ENCODE results near the gene AIFM1. TPM values are rescaled to one million over a fixed set of nuclear protein-coding genes. Genes with fewer than 3 reads are reported as not detected.
A peak's percentile ranks its signal among the peaks of the same experiment; 100 is the strongest.

AIFM1 gene
- total and polyA plus RNA-seq, 4 donors, result 33.1 to 79.0 (median 66.4) TPM

- DNase-seq (ENCODE audit: low spot score), result no peak
- no peaks in the 10 kb centered on the region for H3K36me3 ChIP-seq (ENCODE audit: control insufficient read depth in 4 of 4, insufficient read depth in 3 of 4, low read depth in 1 of 4, low read length in 3 of 4)
- TF ChIP-seq JUND (IDR thresholded peaks at IDR 0.05), result no peak
- no peak for TF ChIP-seq TAF1 (conservative IDR thresholded peaks at IDR 0.05)
- no peak for TF ChIP-seq FOXA1 (IDR thresholded peaks at IDR 0.05)
- no peak for TF ChIP-seq MAX (IDR thresholded peaks at IDR 0.05)
- TF ChIP-seq NR2F2 (IDR thresholded peaks at IDR 0.05), result no peak
- no peak for TF ChIP-seq REST (IDR thresholded peaks at IDR 0.05)
- no peak for TF ChIP-seq ZBTB33 (IDR thresholded peaks at IDR 0.05)
- no peak for TF ChIP-seq RAD21 (IDR thresholded peaks at IDR 0.05)
- TF ChIP-seq FOXA2 (IDR thresholded peaks at IDR 0.05), result no peak
- no peak for TF ChIP-seq YY1 (IDR thresholded peaks at IDR 0.05)
- TF ChIP-seq RXRA (IDR thresholded peaks at IDR 0.05), result no peak
- no peak for TF ChIP-seq HNF4G (IDR thresholded peaks at IDR 0.05)
- no peak for TF ChIP-seq SP1 (IDR thresholded peaks at IDR 0.05)
- TF ChIP-seq EGR1 (IDR thresholded peaks at IDR 0.05; ENCODE audit: low read depth in 2 of 2), result no peak
- H3K27ac ChIP-seq (ENCODE audit: low read depth in 1 of 2, low read length in 2 of 2), result peak overlapping the region; percentile 92 to 95
- H3K9ac ChIP-seq (ENCODE audit: low read depth in 1 of 2, low read length in 2 of 2), result peak overlapping the region in 1 of 2 donors; percentile 82
- WGBS, result 0% methylated on average over 4 of the region's 4 CpGs
- H3K9me3 ChIP-seq (ENCODE audit: control insufficient read depth in 4 of 4, low read length in 3 of 4), result no peaks in the 10 kb centered on the region
- H3K4me3 ChIP-seq (ENCODE audit: low read depth in 1 of 3, low read length in 3 of 3), result peak overlapping the region; percentile 77 to 92 (median 79)
- no peaks in the 10 kb centered on the region for H3K27me3 ChIP-seq (ENCODE audit: control insufficient read depth in 4 of 4, insufficient read depth in 4 of 4, low read length in 3 of 4)
- peaks cover 3 to 31% (median 17%) of the 10 kb centered on the region in 4 donors for H3K4me1 ChIP-seq (ENCODE audit: control insufficient read depth in 4 of 4, insufficient read depth in 4 of 4, low read length in 3 of 4)
Observed at GRCh38 chrX:130166503-130166777, 799 bp upstream of the AIFM1 start.

GRCh38 chrX:130165181-130165702 is 399 bp downstream of the AIFM1 start:
- Histone ChIP-seq H3K36me3 (ENCODE audit: control insufficient read depth in 4 of 4, insufficient read depth in 3 of 4, low read depth in 1 of 4, low read length in 3 of 4) (no peaks in the 10 kb centered on the region), H3K9ac (ENCODE audit: low read depth in 1 of 2, low read length in 2 of 2) (peak overlapping the region; percentile 43 to 80), H3K4me3 (ENCODE audit: low read depth in 1 of 3, low read length in 3 of 3) (peak overlapping the region; percentile 70 to 92 (median 79)), H3K4me1 (ENCODE audit: control insufficient read depth in 4 of 4, insufficient read depth in 4 of 4, low read length in 3 of 4) (peaks cover 4 to 23% (median 16%) of the 10 kb centered on the region in 4 donors), H3K27ac (ENCODE audit: low read depth in 1 of 2, low read length in 2 of 2) (peak overlapping the region; percentile 92 to 95), H3K9me3 (ENCODE audit: control insufficient read depth in 4 of 4, low read length in 3 of 4) (no peaks in the 10 kb centered on the region), H3K27me3 (ENCODE audit: control insufficient read depth in 4 of 4, insufficient read depth in 4 of 4, low read length in 3 of 4) (no peaks in the 10 kb centered on the region)
- WGBS, result under 1% methylated on average over 32 of the region's 32 CpGs
- DNase-seq (ENCODE audit: low spot score), result no peak
- no peak for TF ChIP-seq HNF4A (conservative IDR thresholded peaks at IDR 0.05)
- TF ChIP-seq FOXA2 (IDR thresholded peaks at IDR 0.05), result no peak
- TF ChIP-seq GABPA (IDR thresholded peaks at IDR 0.05 in 1 of 2, conservative IDR thresholded peaks at IDR 0.05 in 1 of 2), result no peak
- TF ChIP-seq CTCF (IDR thresholded peaks at IDR 0.05; ENCODE audit: low read depth, low read length, missing input control), result no peak
- no peak for TF ChIP-seq HNF4G (IDR thresholded peaks at IDR 0.05)
- no peak for TF ChIP-seq MAX (IDR thresholded peaks at IDR 0.05)
- TF ChIP-seq YY1 (IDR thresholded peaks at IDR 0.05), result no peak
- TF ChIP-seq ATF3 (IDR thresholded peaks at IDR 0.05), result no peak
- no peak for TF ChIP-seq RXRA (IDR thresholded peaks at IDR 0.05)
- TF ChIP-seq JUND (IDR thresholded peaks at IDR 0.05), result no peak

All from liver (tissue), 9 donors.